ENCODE measurements around the gene TBXAS1. TPM values are rescaled to one million over a fixed set of nuclear protein-coding genes. Genes with fewer than 3 reads are reported as not detected.
A peak's percentile ranks its signal among the peaks of the same experiment; 100 is the strongest.

The TBXAS1 gene
- total and polyA plus RNA-seq, 3 experiments from 2014 or later, result 1.7 to 2.9 (median 2.1) TPM

DNA sequence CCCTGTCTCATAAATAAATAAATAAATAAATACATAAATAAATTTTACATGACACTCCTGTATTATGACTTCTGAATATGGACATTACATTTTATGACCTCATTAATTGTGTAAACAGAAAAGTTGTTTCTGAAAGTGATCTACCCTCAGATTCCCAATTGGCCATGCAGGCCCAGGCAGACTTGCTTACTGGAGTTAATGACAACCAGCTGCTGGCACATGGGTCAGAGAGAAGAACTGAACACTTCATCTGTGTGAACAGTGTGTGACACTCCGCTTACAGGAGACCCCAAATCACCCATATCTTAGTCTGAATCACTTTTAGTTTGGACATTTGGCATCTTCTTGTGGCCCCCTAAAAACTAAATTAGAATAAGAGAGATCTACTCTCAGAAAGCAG lies 202.3 kb downstream of the TBXAS1 start:
- Histone ChIP-seq H3K27me3 (ENCODE audit: insufficient read depth, low read length, poor library complexity, severe bottlenecking) (no peaks in the 10 kb centered on the region), H3K9me3 (ENCODE audit: low read length) (no peaks in the 10 kb centered on the region), H3K36me3 (ENCODE audit: insufficient read depth, low read length) (peaks cover 26% of the 10 kb centered on the region), H3K4me1 (ENCODE audit: insufficient read depth, low read length) (peaks cover 4% of the 10 kb centered on the region), H3K27ac (ENCODE audit: low read depth, low read length) (no peak overlapping the region), H3K4me3 (ENCODE audit: low read length) (no peak overlapping the region)
- no peaks in the 10 kb centered on the region for H3K27me3 Mint-ChIP-seq
- peaks cover 10 to 24% (median 19%) of the 10 kb centered on the region in 3 donors for H3K4me1 Mint-ChIP-seq
- H3K9me3 Mint-ChIP-seq, result no peaks in the 10 kb centered on the region
- POLR2A ChIA-PET, result no interaction called here
- peaks cover 4 to 83% (median 18%) of the 10 kb centered on the region in 3 donors for H3K36me3 Mint-ChIP-seq
- peak overlapping the region in 3 of 8 donors; percentile 17 to 56 (median 22) for H3K27ac Mint-ChIP-seq
- H3K4me3 Mint-ChIP-seq, result no peak overlapping the region
- CTCF ChIA-PET, result no interaction called here
- no peak for DNase-seq

DNA sequence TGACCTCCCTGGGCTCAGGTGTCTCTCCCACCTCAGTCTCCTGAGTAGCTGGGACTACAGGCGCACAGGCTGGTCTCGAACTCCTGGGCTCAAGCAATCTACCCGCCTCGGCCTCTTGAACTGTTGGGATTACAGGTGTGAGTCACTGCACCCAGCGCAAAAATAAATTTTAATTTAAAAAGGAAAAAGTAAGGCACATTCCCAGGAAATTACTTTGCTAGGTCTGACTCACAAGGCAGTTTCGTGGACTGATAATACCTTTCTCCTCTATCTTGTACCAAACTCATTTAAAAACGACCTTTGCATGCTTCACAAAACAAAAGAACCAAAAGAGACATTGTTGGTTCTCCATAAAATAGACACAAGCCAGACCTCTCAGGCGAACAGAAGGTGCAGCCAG lies 204.0 kb downstream of the TBXAS1 start:
- H3K4me3 ChIP-seq (ENCODE audit: low read length), result no peak overlapping the region
- H3K36me3 Mint-ChIP-seq, result peaks cover 4 to 83% (median 17%) of the 10 kb centered on the region in 3 donors
- ChIA-PET POLR2A (no interaction called here), CTCF (no interaction called here)
- DNase-seq, result no peak
- H3K27ac Mint-ChIP-seq, result peak overlapping the region in 1 of 8 donors; percentile 33
- H3K27me3 ChIP-seq (ENCODE audit: insufficient read depth, low read length, poor library complexity, severe bottlenecking), result no peaks in the 10 kb centered on the region
- peak overlapping the region in 1 of 7 donors; percentile 70 for H3K4me3 Mint-ChIP-seq
- H3K27me3 Mint-ChIP-seq, result no peaks in the 10 kb centered on the region
- peaks cover 19% of the 10 kb centered on the region for H3K36me3 ChIP-seq (ENCODE audit: insufficient read depth, low read length)
- H3K27ac ChIP-seq (ENCODE audit: low read depth, low read length), result no peak overlapping the region
- peaks cover 9% of the 10 kb centered on the region for H3K4me1 ChIP-seq (ENCODE audit: insufficient read depth, low read length)
- peaks cover 20 to 35% (median 35%) of the 10 kb centered on the region in 3 donors for H3K4me1 Mint-ChIP-seq
- H3K9me3 ChIP-seq (ENCODE audit: low read length), result no peaks in the 10 kb centered on the region
- no peaks in the 10 kb centered on the region for H3K9me3 Mint-ChIP-seq

DNA sequence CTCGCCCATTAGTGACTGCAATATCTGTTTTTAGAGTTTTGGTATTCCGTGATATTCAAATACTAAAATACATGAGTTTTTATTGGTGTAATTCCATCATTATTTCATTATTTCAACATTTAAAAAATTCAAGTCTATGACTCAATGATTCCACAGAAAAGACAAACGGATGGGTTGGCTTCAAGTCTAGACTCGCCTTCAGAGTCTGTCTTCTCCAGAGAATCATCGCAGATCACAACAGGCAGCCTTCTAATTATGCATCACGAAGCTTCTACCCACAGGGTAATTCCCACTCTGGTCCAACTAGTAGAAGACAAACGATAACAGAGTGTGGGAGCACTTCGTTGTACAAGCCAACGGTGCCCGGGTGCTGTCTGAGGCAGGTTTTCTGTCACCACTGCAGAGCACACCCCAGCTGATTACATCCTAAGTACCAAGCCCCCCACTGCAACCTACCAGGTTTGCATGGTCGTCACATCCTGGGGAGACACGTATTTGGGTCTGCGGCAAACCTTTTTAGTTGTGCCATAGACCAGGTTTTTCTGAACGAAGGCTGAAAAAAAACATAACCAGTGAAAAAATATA lies 204.8 kb downstream of the TBXAS1 start:
- DNase-seq, result no peak
- Mint-ChIP-seq H3K4me3 (no peak overlapping the region), H3K9me3 (no peaks in the 10 kb centered on the region), H3K4me1 (peaks cover 20 to 41% (median 35%) of the 10 kb centered on the region in 3 donors), H3K27ac (peak overlapping the region in 1 of 8 donors; percentile 33), H3K27me3 (no peaks in the 10 kb centered on the region), H3K36me3 (peaks cover 0 to 83% (median 17%) of the 10 kb centered on the region in 3 donors)
- no peaks in the 10 kb centered on the region for H3K27me3 ChIP-seq (ENCODE audit: insufficient read depth, low read length, poor library complexity, severe bottlenecking)
- peaks cover 9% of the 10 kb centered on the region for H3K4me1 ChIP-seq (ENCODE audit: insufficient read depth, low read length)
- no peak overlapping the region for H3K27ac ChIP-seq (ENCODE audit: low read depth, low read length)
- H3K36me3 ChIP-seq (ENCODE audit: insufficient read depth, low read length), result peaks cover 17% of the 10 kb centered on the region
- no peak overlapping the region for H3K4me3 ChIP-seq (ENCODE audit: low read length)
- POLR2A ChIA-PET, result no interaction called here
- no peaks in the 10 kb centered on the region for H3K9me3 ChIP-seq (ENCODE audit: low read length)
- CTCF ChIA-PET, result no interaction called here

DNA sequence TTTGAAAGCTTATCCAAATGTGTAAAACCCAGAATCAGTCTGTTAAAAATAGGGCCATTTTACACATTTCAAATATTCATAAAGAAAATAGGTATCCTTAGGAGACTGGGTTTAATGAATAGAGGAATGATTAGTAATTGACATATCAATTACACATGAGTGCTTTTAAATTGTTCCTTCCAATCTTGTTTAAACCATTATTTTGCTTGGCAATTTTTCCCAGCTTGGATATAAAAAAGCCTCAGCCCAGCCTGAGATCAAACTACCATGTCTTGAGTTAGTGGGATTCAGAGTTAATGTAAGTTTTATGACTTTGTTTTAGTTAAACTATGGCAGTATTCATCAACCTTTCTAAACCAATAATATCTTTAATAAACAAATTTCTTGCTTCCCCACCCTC lies 205.4 kb downstream of the TBXAS1 start:
- H3K4me1 Mint-ChIP-seq, result peaks cover 23 to 46% (median 33%) of the 10 kb centered on the region in 3 donors
- DNase-seq, result no peak
- Histone ChIP-seq H3K27ac (ENCODE audit: low read depth, low read length) (no peak overlapping the region), H3K4me1 (ENCODE audit: insufficient read depth, low read length) (peaks cover 9% of the 10 kb centered on the region), H3K36me3 (ENCODE audit: insufficient read depth, low read length) (peaks cover 17% of the 10 kb centered on the region), H3K27me3 (ENCODE audit: insufficient read depth, low read length, poor library complexity, severe bottlenecking) (no peaks in the 10 kb centered on the region), H3K4me3 (ENCODE audit: low read length) (no peak overlapping the region), H3K9me3 (ENCODE audit: low read length) (no peaks in the 10 kb centered on the region)
- no peaks in the 10 kb centered on the region for H3K27me3 Mint-ChIP-seq
- H3K9me3 Mint-ChIP-seq, result no peaks in the 10 kb centered on the region
- ChIA-PET POLR2A (no interaction called here), CTCF (interaction anchor here (1.4 kb wide), 1 partner anchor 389 kb away, joined by 3 read pairs; no protein-coding TSS in a partner anchor)
- H3K36me3 Mint-ChIP-seq, result peaks cover 4 to 87% (median 20%) of the 10 kb centered on the region in 3 donors
- H3K27ac Mint-ChIP-seq, result peak overlapping the region in 1 of 8 donors; percentile 57
- no peak overlapping the region for H3K4me3 Mint-ChIP-seq

DNA sequence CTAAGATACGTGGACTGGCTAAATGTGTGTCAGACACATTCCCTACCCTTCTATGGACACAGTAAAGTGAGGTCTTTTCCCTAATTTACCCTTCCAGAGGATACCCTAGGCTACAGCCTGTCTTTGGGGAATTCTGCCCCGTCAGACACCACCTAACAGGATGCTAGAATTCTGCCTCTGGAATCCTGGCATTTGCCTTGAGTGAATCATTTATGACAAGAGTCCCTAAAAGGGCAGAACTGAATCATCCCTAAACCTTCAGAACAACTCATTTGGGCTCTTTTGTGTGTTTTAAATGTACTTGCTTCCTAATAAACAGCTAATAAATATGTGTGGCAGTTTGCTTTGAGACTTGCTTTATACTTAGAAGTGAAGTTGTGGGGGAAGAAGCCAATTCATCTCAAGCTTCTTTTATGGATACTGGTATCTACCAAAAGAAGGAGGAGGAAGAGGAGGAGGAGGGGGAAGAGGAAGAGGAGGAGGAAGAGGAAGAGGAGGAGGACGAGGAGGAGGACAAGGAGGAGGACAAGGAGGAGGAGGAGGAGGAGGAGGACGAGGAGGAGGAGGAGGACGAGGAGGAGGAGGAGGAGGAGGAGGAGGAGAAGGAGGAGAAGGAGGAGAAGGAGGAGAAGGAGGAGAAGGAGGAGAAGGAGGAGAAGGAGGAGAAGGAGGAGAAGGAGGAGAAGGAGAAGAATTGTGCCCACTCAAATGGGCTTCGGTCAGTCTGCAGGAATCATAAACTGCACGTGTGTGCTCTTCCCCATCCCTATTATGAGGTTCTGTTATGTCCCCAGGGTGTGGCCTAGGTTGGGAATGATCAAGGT lies 206.5 kb downstream of the TBXAS1 start:
- peaks cover 27 to 48% (median 28%) of the 10 kb centered on the region in 3 donors for H3K4me1 Mint-ChIP-seq
- H3K27ac ChIP-seq (ENCODE audit: low read depth, low read length), result no peak overlapping the region
- no peak overlapping the region for H3K4me3 ChIP-seq (ENCODE audit: low read length)
- H3K27me3 ChIP-seq (ENCODE audit: insufficient read depth, low read length, poor library complexity, severe bottlenecking), result no peaks in the 10 kb centered on the region
- POLR2A ChIA-PET, result no interaction called here
- H3K9me3 ChIP-seq (ENCODE audit: low read length), result no peaks in the 10 kb centered on the region
- no peaks in the 10 kb centered on the region for H3K9me3 Mint-ChIP-seq
- H3K36me3 ChIP-seq (ENCODE audit: insufficient read depth, low read length), result peaks cover 24% of the 10 kb centered on the region
- no peak overlapping the region for H3K4me3 Mint-ChIP-seq
- no peaks in the 10 kb centered on the region for H3K27me3 Mint-ChIP-seq
- H3K36me3 Mint-ChIP-seq, result peaks cover 5 to 90% (median 21%) of the 10 kb centered on the region in 3 donors
- peaks cover 9% of the 10 kb centered on the region for H3K4me1 ChIP-seq (ENCODE audit: insufficient read depth, low read length)
- H3K27ac Mint-ChIP-seq, result peak overlapping the region in 2 of 8 donors; percentile 52 to 60
- CTCF ChIA-PET, result interaction anchor here (1.4 kb wide), 1 partner anchor 391 kb away, joined by 3 read pairs; no protein-coding TSS in a partner anchor
- no peak for DNase-seq

DNA sequence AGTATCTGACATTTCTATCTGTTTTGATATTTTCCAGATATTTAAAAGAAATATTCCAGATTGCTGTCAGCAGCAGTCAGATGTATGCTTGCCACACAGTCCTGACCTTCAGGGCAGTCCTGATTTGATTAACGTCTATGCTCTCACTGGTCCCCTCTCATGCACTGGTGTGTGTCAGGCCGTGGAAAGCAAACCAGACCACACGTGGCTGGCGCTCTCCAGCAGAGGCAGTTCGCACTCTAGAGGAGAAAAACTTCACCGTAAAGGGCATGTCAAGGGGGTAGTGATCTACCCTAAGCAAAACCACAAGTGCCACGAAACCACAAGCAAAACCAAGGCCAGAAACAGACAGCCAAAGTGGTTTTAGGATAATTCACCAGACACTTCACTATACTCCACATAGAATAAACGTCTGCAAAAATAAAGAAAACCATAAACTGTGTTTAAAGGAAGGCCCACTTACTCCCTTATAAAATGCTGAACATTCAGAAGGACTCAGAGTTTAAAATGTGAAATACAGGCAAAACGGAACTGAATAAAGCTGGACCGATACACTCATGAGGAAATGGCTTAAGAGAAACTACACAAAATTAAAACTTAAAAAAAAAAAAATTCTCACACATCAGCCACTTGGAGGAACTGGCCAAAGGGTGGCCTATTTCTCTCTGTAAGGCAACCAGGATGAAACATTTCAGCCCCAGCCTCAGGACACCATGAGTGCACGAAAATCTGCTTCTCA lies 207.3 kb downstream of the TBXAS1 start:
- Mint-ChIP-seq H3K4me1 (peaks cover 28 to 48% (median 32%) of the 10 kb centered on the region in 3 donors), H3K4me3 (peak overlapping the region in 2 of 7 donors; percentile 11 to 20), H3K27me3 (no peaks in the 10 kb centered on the region), H3K36me3 (peaks cover 9 to 90% (median 25%) of the 10 kb centered on the region in 3 donors), H3K9me3 (no peaks in the 10 kb centered on the region), H3K27ac (peak overlapping the region; percentile 2 to 79 (median 50))
- peaks cover 9% of the 10 kb centered on the region for H3K4me1 ChIP-seq (ENCODE audit: insufficient read depth, low read length)
- no peaks in the 10 kb centered on the region for H3K27me3 ChIP-seq (ENCODE audit: insufficient read depth, low read length, poor library complexity, severe bottlenecking)
- DNase-seq, result no peak
- H3K9me3 ChIP-seq (ENCODE audit: low read length), result no peaks in the 10 kb centered on the region
- H3K4me3 ChIP-seq (ENCODE audit: low read length), result no peak overlapping the region
- POLR2A ChIA-PET, result no interaction called here
- H3K27ac ChIP-seq (ENCODE audit: low read depth, low read length), result no peak overlapping the region
- CTCF ChIA-PET, result no interaction called here
- peaks cover 28% of the 10 kb centered on the region for H3K36me3 ChIP-seq (ENCODE audit: insufficient read depth, low read length)

DNA sequence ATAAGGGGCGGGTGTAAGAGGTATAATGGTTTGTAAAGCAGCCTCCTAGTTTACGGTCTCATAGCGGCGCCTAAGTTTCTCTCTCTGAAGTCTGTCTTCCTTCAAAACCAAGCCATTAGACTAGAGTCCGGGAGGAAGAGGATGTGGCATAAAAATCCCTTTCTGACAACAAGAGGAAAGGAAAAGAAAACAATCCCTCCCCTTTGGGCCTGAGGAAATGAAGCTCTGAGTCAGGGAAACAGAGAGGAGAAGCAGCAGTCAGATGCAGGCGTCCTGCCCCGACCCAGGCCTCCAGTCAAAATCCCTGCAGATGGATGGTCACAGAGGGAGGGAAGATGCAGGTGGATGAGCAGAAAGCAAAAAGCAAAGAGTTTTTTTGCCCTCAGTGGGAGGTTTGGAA lies 210.0 kb downstream of the TBXAS1 start:
- no peak overlapping the region for H3K4me3 Mint-ChIP-seq
- H3K36me3 ChIP-seq (ENCODE audit: insufficient read depth, low read length), result peaks cover 25% of the 10 kb centered on the region
- H3K4me1 ChIP-seq (ENCODE audit: insufficient read depth, low read length), result peaks cover 9% of the 10 kb centered on the region
- POLR2A ChIA-PET, result interaction anchor here (0.6 kb wide), 1 partner anchor 22 kb away, joined by 3 read pairs; no protein-coding TSS in a partner anchor
- CTCF ChIA-PET, result no interaction called here
- DNase-seq, result no peak
- H3K27ac Mint-ChIP-seq, result peak overlapping the region in 3 of 8 donors; percentile 16 to 60 (median 18)
- peaks cover 24 to 40% (median 25%) of the 10 kb centered on the region in 3 donors for H3K4me1 Mint-ChIP-seq
- no peak overlapping the region for H3K27ac ChIP-seq (ENCODE audit: low read depth, low read length)
- H3K36me3 Mint-ChIP-seq, result peaks cover 12 to 90% (median 26%) of the 10 kb centered on the region in 3 donors
- H3K4me3 ChIP-seq (ENCODE audit: low read length), result no peak overlapping the region
- H3K9me3 Mint-ChIP-seq, result no peaks in the 10 kb centered on the region
- H3K27me3 Mint-ChIP-seq, result no peaks in the 10 kb centered on the region
- no peaks in the 10 kb centered on the region for H3K9me3 ChIP-seq (ENCODE audit: low read length)
- H3K27me3 ChIP-seq (ENCODE audit: insufficient read depth, low read length, poor library complexity, severe bottlenecking), result no peaks in the 10 kb centered on the region
